CD4-positive, alpha-beta T cell (primary cell): Measurements from ENCODE around the gene ASPA. TPM values are rescaled to one million over a fixed set of nuclear protein-coding genes. Genes with fewer than 3 reads are reported as not detected.

Experiments used
- ATAC-seq: fragments of 200-7000 bp; cut with Tn5 transposase; one replicate; pipeline ENCODE4 v1.10.0; 2022; ENCODE audit warnings: mild to moderate bottlenecking; ENCODE audit not compliant: poor library complexity
- CTCF ChIA-PET: fragments of 350-600 bp; sonication (Branson Sonifier 250); formaldehyde crosslinking; loops from one replicate; lab custom pipeline; 2021; ENCODE audit warnings: antibody characterized with exemption, inconsistent platforms; lab: Charles Lee
- POLR2A ChIA-PET: fragments of 350-600 bp; sonication (Branson Sonifier 250); formaldehyde crosslinking; loops from one replicate; lab custom pipeline; 2021; ENCODE audit warnings: antibody characterized with exemption, inconsistent platforms; lab: Charles Lee
- DNase-seq, 14 experiments: peaks; one replicate each; pipeline ENCODE4 v3.0.0-alpha.2; 2013 to 2020; ENCODE audit warnings: mixed read lengths in 2 of 14
- H3K27ac ChIP-seq, 2 donors: one replicate each; pipeline versions ENCODE4 v1.5.1 to v1.7.0; 2013; ENCODE audit warnings: low read length in 2 of 2, low read depth in 1 of 2, mild to moderate bottlenecking in 1 of 2
- H3K27me3 ChIP-seq, 2 experiments: 1 replicate in 1 of 2; 2 replicates in 1 of 2; pipeline versions ENCODE4 v1.6.1 to v1.7.0; 2013; ENCODE audit warnings: low read length in 2 of 2, control low read depth in 1 of 2, mild to moderate bottlenecking in 1 of 2, moderate library complexity in 1 of 2; ENCODE audit not compliant: insufficient read depth in 2 of 2, control insufficient read depth in 1 of 2
- H3K36me3 ChIP-seq: one replicate; pipeline ENCODE4 v1.6.1; 2013; ENCODE audit warnings: low read length, control low read depth; ENCODE audit not compliant: insufficient read depth
- H3K4me1 ChIP-seq: one replicate; pipeline ENCODE4 v1.6.1; 2013; ENCODE audit warnings: low read length, control low read depth; ENCODE audit not compliant: insufficient read depth
- H3K4me3 ChIP-seq: one replicate; pipeline ENCODE4 v1.5.1; 2013; ENCODE audit warnings: mild to moderate bottlenecking, low read length, moderate library complexity
- H3K9me3 ChIP-seq, 2 experiments: 1 replicate in 1 of 2; 2 replicates in 1 of 2; pipeline versions ENCODE4 v1.6.1 to v1.7.0; 2013; ENCODE audit warnings: low read length in 2 of 2, mild to moderate bottlenecking in 2 of 2, control low read depth in 1 of 2, moderate library complexity in 1 of 2; ENCODE audit not compliant: control insufficient read depth in 1 of 2, insufficient read depth in 1 of 2
- H3K27ac Mint-ChIP-seq: one replicate; pipeline ENCODE4 v1.8.0; 2020; ENCODE audit warnings: mixed read lengths
- H3K27me3 Mint-ChIP-seq: one replicate; pipeline ENCODE4 v1.8.0; 2021; ENCODE audit warnings: mixed read lengths
- H3K36me3 Mint-ChIP-seq: one replicate; pipeline ENCODE4 v1.8.0; 2021; ENCODE audit warnings: low read depth, mixed read lengths
- H3K4me1 Mint-ChIP-seq: one replicate; pipeline ENCODE4 v1.8.0; 2021; ENCODE audit warnings: low read depth, mixed read lengths
- H3K4me3 Mint-ChIP-seq: one replicate; pipeline ENCODE4 v1.8.0; 2020; ENCODE audit warnings: mild to moderate bottlenecking, mixed read lengths
- H3K9me3 Mint-ChIP-seq: one replicate; pipeline ENCODE4 v1.8.0; 2020; ENCODE audit warnings: mixed read lengths
- CTCF ChIP-seq: fragments of 200-600 bp; IDR thresholded peaks from one replicate; pipeline ENCODE4 v1.8.0; 2022; ENCODE audit warnings: antibody characterized with exemption, mild to moderate bottlenecking
- intact Hi-C, 2 experiments: fragments of 100-400 bp; cut with DNase I in 1 of 2; cut with micrococcal nuclease in 1 of 2; formaldehyde crosslinking; loops; one replicate each; pipeline versions ENCODE4 v1.15.1 to v1.9.0; 2023 to 2025; cut with DNase I, micrococcal nuclease
- total RNA-seq, 174 experiments: library from RNA in 2 of 174; stranded (reverse) in 2 of 174; gene quantifications; one replicate each; pipeline ENCODE4 v1.2.3 and lab custom pipeline; 2021 to 2026

The ASPA gene
- total RNA-seq, 2 experiments from 2014 or later, result not detected

DNA sequence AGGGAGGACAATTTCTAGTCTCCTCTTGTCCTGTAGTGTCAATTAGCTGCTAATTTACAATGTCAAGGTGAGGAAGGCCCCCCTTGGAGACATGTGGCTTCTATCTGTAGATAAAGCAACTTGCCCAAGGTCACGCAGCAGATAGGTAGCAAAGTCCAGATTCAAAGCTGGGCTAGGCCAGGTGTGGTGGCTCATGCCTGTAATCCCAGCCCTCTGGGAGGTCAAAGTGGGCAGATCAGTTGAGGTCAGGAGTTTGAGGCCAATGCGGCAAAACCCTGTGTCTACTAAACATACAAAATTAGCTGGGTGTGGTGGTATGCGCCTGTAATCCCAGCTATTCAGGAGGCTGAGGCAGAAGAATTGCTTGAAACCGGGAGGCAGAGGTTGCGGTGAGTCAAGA lies 70.7 kb downstream of the ASPA start:
- Histone ChIP-seq H3K27ac (no peak overlapping the region), H3K9me3 (no peaks in the 10 kb centered on the region), H3K27me3 (no peaks in the 10 kb centered on the region), H3K36me3 (no peaks in the 10 kb centered on the region), H3K4me3 (no peak overlapping the region), H3K4me1 (no peaks in the 10 kb centered on the region)
- ChIA-PET CTCF (no interaction called here), POLR2A (no interaction called here)
- intact Hi-C loops, result no loop called here
- Mint-ChIP-seq H3K9me3 (no peaks in the 10 kb centered on the region), H3K4me3 (no peak overlapping the region), H3K27ac (no peak overlapping the region), H3K4me1 (no peaks in the 10 kb centered on the region), H3K27me3 (peaks cover 9% of the 10 kb centered on the region), H3K36me3 (no peaks in the 10 kb centered on the region)
- no peak for TF ChIP-seq CTCF
- DNase-seq (no peak), ATAC-seq (no peak)

DNA sequence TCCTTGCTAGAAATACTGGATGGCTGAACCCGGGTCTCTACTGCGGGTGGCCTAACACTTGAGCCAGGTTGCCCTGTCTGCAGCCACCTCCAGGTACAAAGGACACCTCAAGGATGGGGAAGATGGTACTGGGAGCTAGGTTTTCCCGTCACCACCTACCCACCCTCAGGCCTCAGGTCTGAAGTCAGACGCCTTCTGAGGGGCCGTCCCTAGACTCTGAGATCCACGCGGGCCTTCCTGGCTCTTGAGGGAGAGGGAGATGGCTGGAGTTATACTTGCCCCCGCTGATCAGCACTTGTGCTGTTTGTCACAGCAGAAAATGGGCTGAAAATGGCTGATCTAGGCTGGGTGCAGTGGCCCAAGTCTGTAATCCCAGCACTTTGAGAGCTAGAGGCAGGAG lies 71.2 kb downstream of the ASPA start:
- Histone ChIP-seq H3K9me3 (no peaks in the 10 kb centered on the region), H3K36me3 (no peaks in the 10 kb centered on the region), H3K4me3 (no peak overlapping the region), H3K27ac (no peak overlapping the region), H3K27me3 (no peaks in the 10 kb centered on the region), H3K4me1 (no peaks in the 10 kb centered on the region)
- H3K36me3 Mint-ChIP-seq, result no peaks in the 10 kb centered on the region
- H3K9me3 Mint-ChIP-seq, result no peaks in the 10 kb centered on the region
- intact Hi-C loops, result no loop called here
- no peak overlapping the region for H3K27ac Mint-ChIP-seq
- H3K4me1 Mint-ChIP-seq, result no peaks in the 10 kb centered on the region
- H3K27me3 Mint-ChIP-seq, result peaks cover 9% of the 10 kb centered on the region
- POLR2A ChIA-PET, result no interaction called here
- ATAC-seq, result no peak
- H3K4me3 Mint-ChIP-seq, result no peak overlapping the region
- CTCF ChIA-PET, result no interaction called here
- no peak for DNase-seq
- TF ChIP-seq CTCF, result no peak

DNA sequence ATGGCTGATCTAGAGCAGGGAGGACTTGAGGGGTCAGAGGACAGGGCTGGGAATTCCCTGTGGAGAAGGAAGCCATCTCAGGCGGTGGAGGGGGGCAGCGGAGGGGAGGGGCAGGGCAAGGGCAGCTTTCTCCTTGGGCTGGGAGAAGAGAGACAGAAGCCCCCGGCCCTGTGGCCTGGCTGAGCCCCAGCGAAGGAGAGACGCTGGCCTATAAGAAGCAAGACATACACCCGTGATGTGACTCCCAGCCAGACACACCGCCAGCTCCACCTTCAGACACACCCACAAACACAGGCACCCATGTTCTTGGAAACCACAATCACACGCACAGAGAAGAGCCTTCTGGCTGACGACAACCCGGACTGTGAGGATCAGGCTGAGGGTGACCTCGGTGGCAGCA lies 71.8 kb downstream of the ASPA start:
- Mint-ChIP-seq H3K4me3 (no peak overlapping the region), H3K9me3 (no peaks in the 10 kb centered on the region), H3K36me3 (no peaks in the 10 kb centered on the region), H3K27me3 (peaks cover 9% of the 10 kb centered on the region), H3K27ac (no peak overlapping the region), H3K4me1 (no peaks in the 10 kb centered on the region)
- POLR2A ChIA-PET, result no interaction called here
- intact Hi-C loops, result no loop called here
- CTCF ChIA-PET, result no interaction called here
- Histone ChIP-seq H3K4me1 (no peaks in the 10 kb centered on the region), H3K9me3 (no peaks in the 10 kb centered on the region), H3K4me3 (no peak overlapping the region), H3K27me3 (no peaks in the 10 kb centered on the region), H3K36me3 (no peaks in the 10 kb centered on the region), H3K27ac (no peak overlapping the region)
- TF ChIP-seq CTCF, result no peak
- ATAC-seq (no peak), DNase-seq (no peak)
